Measurements from ENCODE around the gene PAPOLG.

The PAPOLG gene

DNA sequence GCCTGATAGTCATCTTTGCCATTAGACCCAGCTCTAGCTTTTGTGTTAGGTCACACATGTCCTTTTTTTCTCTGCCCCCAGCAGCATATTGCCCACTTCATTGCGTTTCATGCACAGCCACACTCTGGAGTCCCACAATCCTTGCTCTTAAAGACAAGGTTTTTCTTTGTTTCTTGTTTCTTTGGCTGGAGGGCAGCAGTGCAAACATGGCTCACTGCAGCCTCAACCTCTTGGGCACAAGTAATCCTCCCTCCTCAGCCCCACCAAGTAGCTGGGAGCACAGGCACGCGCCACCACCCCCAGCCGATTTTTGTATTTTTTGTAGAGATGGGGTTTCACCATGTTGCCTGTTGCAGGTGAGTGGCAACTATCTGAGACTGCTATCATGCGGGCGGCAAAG is 16.9 kb upstream of the PAPOLG start:
- no peak for DNase-seq
- Histone ChIP-seq H3K27me3 (peaks cover 7% of the 10 kb centered on the region), H3K36me3 (no peaks in the 10 kb centered on the region), H3K4me3 (ENCODE audit: low read depth, low read length) (no peak overlapping the region), H3K9me3 (no peaks in the 10 kb centered on the region), H3K4me1 (no peaks in the 10 kb centered on the region)
- TF ChIP-seq, protein P1, sequence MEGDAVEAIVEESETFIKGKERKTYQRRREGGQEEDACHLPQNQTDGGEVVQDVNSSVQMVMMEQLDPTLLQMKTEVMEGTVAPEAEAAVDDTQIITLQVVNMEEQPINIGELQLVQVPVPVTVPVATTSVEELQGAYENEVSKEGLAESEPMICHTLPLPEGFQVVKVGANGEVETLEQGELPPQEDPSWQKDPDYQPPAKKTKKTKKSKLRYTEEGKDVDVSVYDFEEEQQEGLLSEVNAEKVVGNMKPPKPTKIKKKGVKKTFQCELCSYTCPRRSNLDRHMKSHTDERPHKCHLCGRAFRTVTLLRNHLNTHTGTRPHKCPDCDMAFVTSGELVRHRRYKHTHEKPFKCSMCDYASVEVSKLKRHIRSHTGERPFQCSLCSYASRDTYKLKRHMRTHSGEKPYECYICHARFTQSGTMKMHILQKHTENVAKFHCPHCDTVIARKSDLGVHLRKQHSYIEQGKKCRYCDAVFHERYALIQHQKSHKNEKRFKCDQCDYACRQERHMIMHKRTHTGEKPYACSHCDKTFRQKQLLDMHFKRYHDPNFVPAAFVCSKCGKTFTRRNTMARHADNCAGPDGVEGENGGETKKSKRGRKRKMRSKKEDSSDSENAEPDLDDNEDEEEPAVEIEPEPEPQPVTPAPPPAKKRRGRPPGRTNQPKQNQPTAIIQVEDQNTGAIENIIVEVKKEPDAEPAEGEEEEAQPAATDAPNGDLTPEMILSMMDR (IDR thresholded peaks at IDR 0.05; ENCODE audit: low read depth, low read length) = no peak

DNA sequence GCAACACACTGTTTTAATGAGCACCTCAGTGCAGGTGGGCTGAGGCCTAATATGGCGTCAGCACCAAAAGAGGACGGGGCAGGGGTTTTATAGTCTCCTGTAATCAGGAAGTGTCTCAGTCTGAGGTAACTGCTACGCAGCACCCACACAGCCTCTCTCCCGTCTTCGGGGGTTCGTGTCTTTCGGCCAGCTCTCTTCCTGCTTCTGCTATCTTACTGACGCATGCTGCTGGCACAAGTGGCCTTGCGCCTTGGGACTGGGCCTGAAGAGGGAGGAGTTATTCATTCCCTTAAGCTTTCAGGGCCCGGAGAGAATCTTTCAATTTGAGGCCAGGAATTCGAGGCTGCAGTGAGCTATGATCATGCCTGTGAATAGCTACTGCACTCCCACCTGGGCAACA is 14.5 kb upstream of the PAPOLG start:
- H3K9me3 ChIP-seq = no peaks in the 10 kb centered on the region
- TF ChIP-seq, protein P1 (IDR thresholded peaks at IDR 0.05; ENCODE audit: low read depth, low read length) = no peak
- H3K4me3 ChIP-seq (ENCODE audit: low read depth, low read length) = no peak overlapping the region
- no peaks in the 10 kb centered on the region for H3K4me1 ChIP-seq
- H3K27me3 ChIP-seq = no peaks in the 10 kb centered on the region
- DNase-seq = no peak
- H3K36me3 ChIP-seq = no peaks in the 10 kb centered on the region

DNA sequence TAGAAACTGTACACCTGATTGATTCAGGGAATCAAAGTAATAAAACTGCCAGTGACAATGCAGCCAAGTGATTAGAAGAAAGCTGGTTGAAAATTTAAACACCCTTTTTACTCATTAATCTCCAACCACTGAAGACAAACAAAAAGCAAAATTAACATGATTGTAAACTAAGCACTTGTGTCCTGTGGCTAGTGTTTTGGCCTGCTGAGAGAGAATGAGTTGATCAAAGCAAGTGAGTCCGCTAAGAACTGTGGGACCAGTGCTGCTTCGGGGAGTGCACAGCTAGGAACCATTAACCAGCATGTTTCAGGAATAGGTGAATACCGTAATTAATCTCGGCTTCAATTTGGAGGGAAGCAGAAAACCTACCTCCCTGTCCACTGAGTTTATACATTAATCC is 13.6 kb upstream of the PAPOLG start:
- Histone ChIP-seq H3K9me3 (no peaks in the 10 kb centered on the region), H3K36me3 (no peaks in the 10 kb centered on the region), H3K4me3 (ENCODE audit: low read depth, low read length) (no peak overlapping the region), H3K27me3 (no peaks in the 10 kb centered on the region), H3K4me1 (no peaks in the 10 kb centered on the region)
- no peak for DNase-seq
- TF ChIP-seq, protein P1 (IDR thresholded peaks at IDR 0.05; ENCODE audit: low read depth, low read length) = no peak

DNA sequence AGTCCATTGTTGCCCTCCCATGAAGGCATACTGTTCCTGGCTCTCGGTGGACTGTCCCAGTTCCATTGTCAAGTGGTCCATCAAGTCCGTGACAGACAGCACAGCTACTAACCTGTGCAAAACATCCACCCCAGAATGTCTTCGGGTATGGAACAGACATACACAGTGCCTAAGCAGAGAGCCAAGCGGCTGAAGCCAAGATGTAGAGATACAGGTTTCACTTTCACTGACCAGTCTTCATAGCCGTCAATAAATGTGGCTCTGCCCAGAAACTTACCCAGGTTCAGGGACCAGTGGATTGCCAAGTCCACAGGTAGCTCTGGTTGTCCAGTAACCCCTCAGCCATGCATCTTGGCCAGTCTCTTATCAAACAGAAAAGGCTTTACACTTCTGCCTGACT is 10.7 kb upstream of the PAPOLG start:
- Histone ChIP-seq H3K9me3 (no peaks in the 10 kb centered on the region), H3K27me3 (no peaks in the 10 kb centered on the region), H3K36me3 (no peaks in the 10 kb centered on the region), H3K4me1 (no peaks in the 10 kb centered on the region), H3K4me3 (ENCODE audit: low read depth, low read length) (no peak overlapping the region)
- TF ChIP-seq, protein P1 (IDR thresholded peaks at IDR 0.05; ENCODE audit: low read depth, low read length) = no peak
- no peak for DNase-seq

DNA sequence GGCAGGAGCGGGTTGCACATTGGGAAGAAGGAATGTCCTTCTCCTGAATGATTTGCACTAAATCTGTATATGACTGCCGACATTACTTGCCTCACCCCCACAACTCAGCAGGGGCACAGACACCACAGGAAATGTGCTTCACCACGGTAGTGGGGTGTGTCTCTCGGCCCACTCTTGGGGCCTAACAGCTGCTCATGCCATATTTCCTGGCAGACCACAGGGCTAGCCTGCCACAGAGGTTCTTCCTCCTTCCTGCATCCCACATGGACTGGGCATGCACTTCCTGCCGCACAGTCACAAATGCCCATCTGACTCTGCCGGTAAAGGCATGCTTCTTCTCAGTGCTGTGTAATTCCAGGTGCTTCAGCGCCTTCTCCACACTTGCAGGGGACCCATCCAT is 10.3 kb upstream of the PAPOLG start:
- Histone ChIP-seq H3K4me3 (ENCODE audit: low read depth, low read length) (no peak overlapping the region), H3K4me1 (no peaks in the 10 kb centered on the region), H3K27me3 (no peaks in the 10 kb centered on the region), H3K36me3 (no peaks in the 10 kb centered on the region), H3K9me3 (no peaks in the 10 kb centered on the region)
- no peak for DNase-seq
- TF ChIP-seq, protein P1 (IDR thresholded peaks at IDR 0.05; ENCODE audit: low read depth, low read length) = no peak

DNA sequence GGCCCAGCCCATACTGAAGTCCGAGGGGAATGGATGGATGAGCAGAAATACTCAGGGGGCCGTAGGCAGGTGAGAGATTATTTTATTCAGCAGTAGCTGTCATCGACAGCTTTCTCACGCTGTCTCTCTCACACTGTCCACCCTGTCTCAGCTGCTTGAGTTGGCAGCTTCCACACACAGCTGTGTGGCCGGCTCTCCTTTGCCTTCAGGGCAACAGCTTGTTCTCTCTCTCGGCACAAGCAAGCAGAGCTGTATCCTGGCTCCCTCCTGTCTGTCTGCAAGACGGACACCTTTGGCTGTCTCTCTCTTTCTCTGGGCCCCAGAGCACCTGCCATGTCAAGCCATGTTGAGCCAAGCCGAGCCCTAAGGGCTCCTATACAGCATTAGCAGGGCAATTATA is 9.8 kb upstream of the PAPOLG start:
- H3K4me1 ChIP-seq = no peaks in the 10 kb centered on the region
- no peaks in the 10 kb centered on the region for H3K36me3 ChIP-seq
- H3K27me3 ChIP-seq = no peaks in the 10 kb centered on the region
- H3K4me3 ChIP-seq (ENCODE audit: low read depth, low read length) = no peak overlapping the region
- TF ChIP-seq, protein P1 (IDR thresholded peaks at IDR 0.05; ENCODE audit: low read depth, low read length) = no peak
- no peak for DNase-seq
- no peaks in the 10 kb centered on the region for H3K9me3 ChIP-seq
